Left ventricle myocardium inferior (tissue), 1 donor: ENCODE data around the gene CASTOR1. TPM values are rescaled to one million over a fixed set of nuclear protein-coding genes. Genes with fewer than 3 reads are reported as not detected.

Experiments used
- DNase-seq: peaks from one replicate; pipeline ENCODE4 v3.0.0-alpha.2; 2020
- H3K27ac ChIP-seq: fragments of 200-600 bp; replicated peaks from 2 replicates; pipeline ENCODE4 v1.8.0; 2021
- H3K27me3 ChIP-seq: fragments of 200-600 bp; 2 replicates; pipeline ENCODE4 v1.8.0; 2021; ENCODE audit warnings: low read depth
- H3K36me3 ChIP-seq: fragments of 200-600 bp; 2 replicates; pipeline ENCODE4 v1.8.0; 2021
- H3K4me1 ChIP-seq: fragments of 200-600 bp; 2 replicates; pipeline ENCODE4 v1.8.0; 2021
- H3K4me3 ChIP-seq: fragments of 200-600 bp; 2 replicates; pipeline ENCODE4 v1.8.0; 2021; ENCODE audit warnings: mild to moderate bottlenecking, moderate library complexity
- H3K9me3 ChIP-seq: fragments of 200-600 bp; replicated peaks from 2 replicates; pipeline ENCODE4 v1.8.0; 2021
- intact Hi-C: fragments of 100-400 bp; cut with micrococcal nuclease; formaldehyde crosslinking; loops from one replicate; pipeline ENCODE4 v1.11.0; 2022
- total RNA-seq: library from RNA; stranded (reverse); fragmentation: NEBNext Ultra II Directional; extraction: Animal tissue kit (Norgen Biotek cat#: 25700); gene quantifications from one replicate; pipeline ENCODE4 v1.2.1, GENCODE V29; 2021
- TF ChIP-seq, protein P1 (sequence below): fragments of 200-600 bp; IDR thresholded peaks from 2 replicates; pipeline ENCODE4 v1.8.0; 2021; ENCODE audit warnings: antibody characterized with exemption, mild to moderate bottlenecking, borderline replicate concordance
- donor health status: DM: no; HTN: yes; CAD: no; lungs with severe emphysema.

The CASTOR1 gene
- total RNA-seq, 1 donor from 2014 or later: 6.5 TPM

DNA sequence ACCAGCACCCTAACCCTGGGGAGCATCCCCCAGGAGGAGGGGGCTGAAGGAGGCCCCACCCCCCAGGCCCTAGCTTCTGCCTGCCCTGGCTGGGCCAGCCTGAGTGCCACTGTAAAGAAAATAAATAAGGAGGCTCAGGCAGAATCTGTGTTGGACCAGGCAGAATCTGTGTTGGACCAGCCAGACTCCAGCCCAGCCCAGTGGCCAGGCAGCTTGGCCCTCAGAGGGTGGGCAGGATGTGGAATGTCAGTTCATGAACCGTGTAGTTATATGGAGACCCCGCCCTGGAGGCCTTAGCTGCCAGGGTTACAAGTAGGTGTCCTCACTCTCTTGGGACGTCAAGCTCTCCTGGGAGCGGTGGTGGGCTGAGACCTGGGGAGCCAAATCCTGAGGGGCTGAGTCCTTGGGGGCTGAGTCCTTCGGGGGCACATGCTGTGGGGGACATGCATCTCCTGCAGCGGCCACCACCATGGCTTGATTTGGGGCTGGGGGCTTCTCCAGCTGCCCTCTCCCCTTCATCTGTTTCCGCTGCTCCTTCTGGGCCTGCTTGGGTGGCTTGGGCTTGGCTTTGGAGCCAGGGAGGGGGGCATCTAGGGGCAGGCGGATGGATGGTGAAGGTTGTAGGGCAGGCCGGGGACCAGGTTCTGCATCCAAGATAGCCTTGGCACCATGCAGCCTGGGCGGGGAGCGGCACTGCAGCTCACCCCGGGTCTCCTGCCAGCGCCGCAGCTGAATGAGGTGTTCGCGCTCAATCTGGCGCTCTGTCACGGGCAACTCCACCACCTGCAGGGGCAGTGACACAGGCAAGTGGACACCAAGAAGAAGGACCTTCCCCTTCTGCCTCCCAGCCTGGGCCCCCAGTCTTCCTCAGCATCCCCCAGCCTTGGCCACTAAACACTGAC, 3.0 kb upstream of the CASTOR1 start:
- Histone ChIP-seq H3K36me3 (peaks cover 55% of the 10 kb centered on the region), H3K9me3 (no peaks in the 10 kb centered on the region), H3K4me3 (no peak overlapping the region), H3K27me3 (no peaks in the 10 kb centered on the region), H3K4me1 (peaks cover 50% of the 10 kb centered on the region), H3K27ac (peak overlapping the region; percentile 96)
- TF ChIP-seq, protein P1, sequence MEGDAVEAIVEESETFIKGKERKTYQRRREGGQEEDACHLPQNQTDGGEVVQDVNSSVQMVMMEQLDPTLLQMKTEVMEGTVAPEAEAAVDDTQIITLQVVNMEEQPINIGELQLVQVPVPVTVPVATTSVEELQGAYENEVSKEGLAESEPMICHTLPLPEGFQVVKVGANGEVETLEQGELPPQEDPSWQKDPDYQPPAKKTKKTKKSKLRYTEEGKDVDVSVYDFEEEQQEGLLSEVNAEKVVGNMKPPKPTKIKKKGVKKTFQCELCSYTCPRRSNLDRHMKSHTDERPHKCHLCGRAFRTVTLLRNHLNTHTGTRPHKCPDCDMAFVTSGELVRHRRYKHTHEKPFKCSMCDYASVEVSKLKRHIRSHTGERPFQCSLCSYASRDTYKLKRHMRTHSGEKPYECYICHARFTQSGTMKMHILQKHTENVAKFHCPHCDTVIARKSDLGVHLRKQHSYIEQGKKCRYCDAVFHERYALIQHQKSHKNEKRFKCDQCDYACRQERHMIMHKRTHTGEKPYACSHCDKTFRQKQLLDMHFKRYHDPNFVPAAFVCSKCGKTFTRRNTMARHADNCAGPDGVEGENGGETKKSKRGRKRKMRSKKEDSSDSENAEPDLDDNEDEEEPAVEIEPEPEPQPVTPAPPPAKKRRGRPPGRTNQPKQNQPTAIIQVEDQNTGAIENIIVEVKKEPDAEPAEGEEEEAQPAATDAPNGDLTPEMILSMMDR: no peak
- DNase-seq: no peak
- intact Hi-C loops: no loop called here

DNA sequence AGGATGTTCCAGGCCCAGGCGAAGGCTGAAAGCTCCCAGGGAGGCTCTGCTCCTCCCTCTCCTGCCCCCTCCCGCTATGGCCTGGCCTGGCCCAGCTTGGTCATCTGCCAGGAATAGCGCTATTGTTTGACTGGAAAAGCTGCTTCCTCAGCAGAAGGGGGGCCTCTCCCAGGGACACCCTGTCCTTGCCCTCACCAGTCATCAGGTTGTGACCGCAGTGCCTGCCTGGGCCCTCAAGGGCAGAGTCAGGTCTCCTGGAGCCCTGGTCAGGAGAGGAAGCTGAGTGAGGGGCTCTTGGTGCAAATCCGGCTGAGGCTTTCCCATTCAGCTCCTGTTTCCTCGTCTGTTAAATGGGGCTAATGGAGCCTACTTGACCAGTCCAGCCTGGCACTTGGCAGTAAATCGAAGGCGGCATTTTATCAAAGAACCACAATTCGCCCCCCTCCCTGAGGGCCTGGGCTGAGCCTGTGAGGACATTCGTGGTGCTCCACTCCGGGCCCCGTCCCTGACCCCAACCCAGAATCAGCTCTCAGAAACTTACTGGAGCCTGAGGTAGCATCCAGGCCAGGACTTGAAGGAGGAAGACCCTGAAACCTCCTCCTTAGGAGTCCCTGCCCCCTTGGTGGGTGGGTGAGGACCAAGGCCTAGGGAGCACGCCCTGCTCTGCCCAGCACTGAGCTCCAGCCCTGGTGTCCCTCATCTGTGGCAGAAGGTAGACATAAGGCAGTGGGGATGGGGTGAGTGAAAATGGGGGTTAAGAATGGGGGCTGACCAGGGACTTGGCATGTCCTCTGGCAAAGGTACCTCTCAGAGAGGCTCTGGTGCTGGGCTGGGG, 2.0 kb upstream of the CASTOR1 start:
- TF ChIP-seq, protein P1: no peak
- Histone ChIP-seq H3K4me1 (peaks cover 54% of the 10 kb centered on the region), H3K27me3 (no peaks in the 10 kb centered on the region), H3K27ac (peak overlapping the region; percentile 96), H3K4me3 (no peak overlapping the region), H3K36me3 (peaks cover 51% of the 10 kb centered on the region), H3K9me3 (no peaks in the 10 kb centered on the region)
- intact Hi-C loops: no loop called here
- DNase-seq: peak; percentile 86

DNA sequence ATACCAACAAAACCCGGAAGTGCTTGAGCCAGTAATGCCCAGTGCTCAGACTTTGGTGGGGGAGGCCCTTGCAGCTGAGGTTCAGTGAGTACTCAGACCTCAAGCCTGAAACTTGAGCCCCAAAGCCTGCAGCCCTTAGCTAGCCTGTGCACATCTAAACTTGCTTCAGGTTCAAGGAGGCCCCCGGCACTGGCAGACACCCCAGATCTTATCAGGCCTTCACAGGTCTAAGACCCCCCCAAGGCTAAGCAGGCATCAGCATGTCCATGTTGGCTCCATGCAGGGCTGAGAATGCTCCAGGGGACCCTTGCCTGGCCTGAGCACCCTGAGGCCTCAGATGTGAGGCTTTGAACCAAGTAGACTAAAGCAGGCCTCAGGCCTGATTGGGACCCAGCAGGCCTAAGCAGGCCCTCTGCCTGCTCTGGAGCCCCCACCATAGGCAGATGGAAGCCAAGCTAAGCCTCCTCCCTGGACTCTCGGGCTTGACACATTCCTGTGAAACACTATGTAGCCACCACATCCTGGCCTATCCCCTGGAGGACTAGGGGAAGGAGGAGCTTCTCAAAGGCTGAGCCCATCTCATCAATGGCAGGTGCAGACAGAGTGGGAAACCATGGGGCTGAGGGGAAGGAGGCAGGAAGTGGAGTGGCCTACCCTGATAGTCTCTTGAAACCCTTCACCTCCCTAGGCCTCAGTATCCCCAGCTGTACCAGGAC, 1.2 kb upstream of the CASTOR1 start:
- Histone ChIP-seq H3K27me3 (no peaks in the 10 kb centered on the region), H3K9me3 (no peaks in the 10 kb centered on the region), H3K27ac (peak overlapping the region; percentile 96), H3K4me1 (peaks cover 54% of the 10 kb centered on the region), H3K36me3 (peaks cover 50% of the 10 kb centered on the region), H3K4me3 (peak overlapping the region; percentile 92)
- peak; percentile 37 for DNase-seq
- TF ChIP-seq, protein P1: no peak
- intact Hi-C loops: no loop called here

DNA sequence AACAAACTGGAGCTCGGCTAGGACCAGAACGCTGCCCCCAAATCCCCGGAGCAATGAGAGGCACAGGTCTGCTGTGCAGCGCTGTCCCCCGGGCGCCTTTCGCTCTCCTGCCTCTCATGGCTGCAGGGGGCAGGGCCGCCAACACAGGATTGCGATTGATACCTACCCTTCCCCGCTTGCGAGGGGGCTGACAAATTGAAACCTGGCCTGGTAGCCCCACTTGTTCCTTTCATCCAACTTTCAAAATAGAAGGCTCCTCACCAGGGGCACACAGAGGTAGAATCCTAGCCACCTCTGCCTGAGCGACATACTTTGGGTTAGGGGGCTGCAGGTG, 642 bp upstream of the CASTOR1 start:
- no peak for DNase-seq
- Histone ChIP-seq H3K36me3 (peaks cover 50% of the 10 kb centered on the region), H3K9me3 (no peaks in the 10 kb centered on the region), H3K27ac (peak overlapping the region; percentile 96), H3K4me3 (peak overlapping the region; percentile 92), H3K27me3 (no peaks in the 10 kb centered on the region), H3K4me1 (peaks cover 54% of the 10 kb centered on the region)
- intact Hi-C loops: no loop called here
- TF ChIP-seq, protein P1: no peak

DNA sequence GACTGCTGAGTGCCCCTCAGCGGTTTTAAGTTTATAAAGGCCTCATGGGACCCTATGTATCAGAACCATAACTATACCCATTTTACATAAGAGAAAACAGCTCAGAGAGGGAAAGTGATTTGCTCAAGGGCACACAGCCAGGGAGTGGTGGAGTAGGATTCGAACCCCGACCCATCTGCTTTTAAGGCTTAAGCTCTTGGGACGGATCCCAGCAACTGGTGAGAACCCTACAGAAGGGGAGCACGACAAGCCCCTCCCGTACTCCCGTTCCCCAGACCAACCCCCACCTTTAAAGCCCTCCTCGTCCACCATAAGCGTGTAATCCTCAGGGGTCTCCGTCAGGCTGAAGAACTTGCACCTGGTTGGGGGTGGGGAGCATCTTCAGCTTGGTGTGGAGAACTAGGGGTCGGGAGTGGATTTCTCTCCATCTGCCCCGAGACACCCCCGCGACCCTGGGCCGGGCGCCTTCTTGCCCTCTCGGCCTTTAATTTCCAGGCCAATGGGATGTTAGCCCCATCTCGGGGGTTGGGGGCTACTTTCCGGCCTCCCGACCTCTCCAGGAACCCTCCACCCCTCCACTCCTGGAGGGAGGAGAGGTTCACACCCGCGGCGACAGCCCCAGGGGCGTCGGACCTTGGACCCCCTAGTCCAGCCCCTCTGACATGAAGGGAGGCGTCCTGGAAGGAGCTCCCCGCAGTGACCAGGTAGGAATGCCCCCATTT, 725 bp downstream of the CASTOR1 start:
- intact Hi-C loops: no loop called here
- Histone ChIP-seq H3K27ac (peak overlapping the region; percentile 96), H3K36me3 (peaks cover 38% of the 10 kb centered on the region), H3K4me1 (peaks cover 54% of the 10 kb centered on the region), H3K27me3 (no peaks in the 10 kb centered on the region), H3K4me3 (peak overlapping the region; percentile 92), H3K9me3 (no peaks in the 10 kb centered on the region)
- no peak for DNase-seq
- TF ChIP-seq, protein P1: no peak
